PC-9 (cell line): Measurements from ENCODE around the gene TMEM167A.

Experiments
- EZH2 ChIP-seq: fragments of 200-600 bp; sonication (generic); IDR thresholded peaks from 2 replicates; pipeline ENCODE4 v1.8.0; 2017; ENCODE audit warnings: antibody characterized with exemption, low read depth
- TF ChIP-seq, protein P1 (sequence below): fragments of 200-600 bp; sonication (generic); conservative IDR thresholded peaks from 2 replicates; pipeline ENCODE4 v1.6.1; 2017; ENCODE audit warnings: mixed run types, antibody characterized with exemption, mild to moderate bottlenecking, moderate library complexity

DNA sequence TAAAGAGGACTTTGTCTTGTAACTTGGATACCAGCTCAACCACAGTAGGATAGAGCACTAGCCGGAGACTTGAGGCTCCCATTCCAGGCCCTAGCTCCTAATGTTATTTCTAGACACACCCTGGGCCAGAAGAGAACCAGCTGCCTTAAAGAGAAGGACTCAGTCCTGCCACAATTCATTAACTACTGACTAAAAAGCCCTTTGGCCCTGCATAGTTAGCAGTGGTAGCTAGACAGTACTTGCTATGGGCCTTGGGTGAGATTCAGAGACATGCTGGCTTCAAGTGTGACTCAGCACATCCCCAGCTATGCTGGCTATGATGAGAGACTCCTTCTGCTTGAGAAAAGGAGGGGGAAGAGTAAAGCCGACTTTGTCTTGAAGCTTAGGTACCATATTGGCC, 47.3 kb downstream of the TMEM167A start:
- TF ChIP-seq, protein P1, sequence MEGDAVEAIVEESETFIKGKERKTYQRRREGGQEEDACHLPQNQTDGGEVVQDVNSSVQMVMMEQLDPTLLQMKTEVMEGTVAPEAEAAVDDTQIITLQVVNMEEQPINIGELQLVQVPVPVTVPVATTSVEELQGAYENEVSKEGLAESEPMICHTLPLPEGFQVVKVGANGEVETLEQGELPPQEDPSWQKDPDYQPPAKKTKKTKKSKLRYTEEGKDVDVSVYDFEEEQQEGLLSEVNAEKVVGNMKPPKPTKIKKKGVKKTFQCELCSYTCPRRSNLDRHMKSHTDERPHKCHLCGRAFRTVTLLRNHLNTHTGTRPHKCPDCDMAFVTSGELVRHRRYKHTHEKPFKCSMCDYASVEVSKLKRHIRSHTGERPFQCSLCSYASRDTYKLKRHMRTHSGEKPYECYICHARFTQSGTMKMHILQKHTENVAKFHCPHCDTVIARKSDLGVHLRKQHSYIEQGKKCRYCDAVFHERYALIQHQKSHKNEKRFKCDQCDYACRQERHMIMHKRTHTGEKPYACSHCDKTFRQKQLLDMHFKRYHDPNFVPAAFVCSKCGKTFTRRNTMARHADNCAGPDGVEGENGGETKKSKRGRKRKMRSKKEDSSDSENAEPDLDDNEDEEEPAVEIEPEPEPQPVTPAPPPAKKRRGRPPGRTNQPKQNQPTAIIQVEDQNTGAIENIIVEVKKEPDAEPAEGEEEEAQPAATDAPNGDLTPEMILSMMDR: no peak
- TF ChIP-seq EZH2: no peak
